HG03139 (cell line): Measurements from ENCODE around the gene PKD2L2.
"Not testable (repeated sequence)": the region's sequence is repeated elsewhere in the genome, so short reads cannot be mapped to it uniquely, and the experiment has no call there.

ENCODE experiments used
- ATAC-seq: cut with Tn5 transposase; IDR thresholded peaks from one replicate; pipeline ENCODE4 v1.9.1; 2021; ENCODE audit not compliant: unreplicated experiment

PKD2L2 gene

DNA sequence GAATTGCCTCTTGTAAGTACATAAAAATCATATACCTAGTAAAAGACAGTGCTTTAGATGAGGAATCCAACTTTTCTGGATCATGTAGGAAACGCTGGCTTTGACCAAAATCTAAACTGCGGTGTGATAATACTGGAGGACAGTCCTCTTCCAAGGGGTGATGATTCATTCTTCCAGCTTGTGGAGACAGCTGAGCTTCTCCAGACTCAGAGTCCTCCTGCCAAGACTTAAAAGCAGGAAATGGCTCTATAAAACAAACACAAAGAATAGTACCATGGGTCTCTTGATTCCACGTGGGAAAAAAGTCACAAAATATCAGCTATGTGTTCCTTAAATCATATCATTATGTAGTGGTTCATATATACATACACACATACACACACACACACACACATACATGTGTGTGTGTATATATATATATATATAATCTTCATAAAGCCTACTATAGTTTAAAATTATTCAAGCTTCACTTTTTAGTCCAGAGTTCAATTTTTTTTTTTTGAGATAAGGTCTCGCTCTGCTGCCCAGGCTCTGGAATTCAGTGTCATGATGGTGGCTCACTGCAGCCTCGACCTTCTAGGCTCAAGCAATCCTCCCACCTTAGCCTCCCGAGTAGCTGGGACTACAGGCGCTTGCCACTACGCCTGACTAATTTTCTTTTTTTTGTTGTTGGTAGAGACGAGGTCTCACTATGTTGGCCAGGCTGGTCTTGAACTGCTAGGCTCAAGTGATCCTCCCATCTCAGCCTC lies 65.0 kb downstream of the PKD2L2 start:
- ATAC-seq: no peak

DNA sequence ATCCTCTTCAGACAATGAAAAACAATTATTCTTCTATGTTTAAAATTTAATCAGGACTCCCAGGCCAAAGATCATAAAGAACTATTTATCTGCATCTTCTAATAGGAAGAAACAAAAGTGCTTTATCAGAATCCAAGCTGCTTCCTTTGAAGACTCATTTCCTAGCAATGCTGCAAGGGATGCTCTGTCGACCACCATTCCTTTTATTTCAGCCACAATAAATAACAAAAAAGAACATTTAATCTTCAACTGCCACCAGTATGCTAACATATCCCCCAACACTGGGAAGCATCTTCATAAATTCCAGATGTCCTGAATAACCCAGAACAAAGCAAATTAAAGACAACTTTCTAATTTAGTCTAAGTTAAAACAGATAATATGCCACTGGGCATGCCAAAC lies 68.7 kb downstream of the PKD2L2 start:
- no peak for ATAC-seq

DNA sequence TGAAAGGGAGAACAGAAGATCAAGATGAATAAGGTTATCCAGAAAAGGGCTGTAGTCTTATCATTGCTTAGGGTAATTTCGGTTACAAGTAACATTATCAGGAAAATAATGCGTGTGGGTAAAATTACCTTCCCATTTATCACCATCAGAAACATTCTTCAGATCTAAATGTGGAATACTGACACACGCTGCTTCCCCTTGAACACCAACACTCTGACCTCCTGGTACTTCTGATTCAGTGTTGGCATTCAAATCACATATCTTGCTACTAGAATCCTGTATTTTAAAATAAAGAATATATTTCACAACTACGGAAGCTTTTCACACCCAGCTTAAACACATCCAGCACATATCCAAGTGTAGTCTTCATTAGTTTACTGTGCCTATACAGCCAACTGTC lies 70.2 kb downstream of the PKD2L2 start:
- no peak for ATAC-seq

DNA sequence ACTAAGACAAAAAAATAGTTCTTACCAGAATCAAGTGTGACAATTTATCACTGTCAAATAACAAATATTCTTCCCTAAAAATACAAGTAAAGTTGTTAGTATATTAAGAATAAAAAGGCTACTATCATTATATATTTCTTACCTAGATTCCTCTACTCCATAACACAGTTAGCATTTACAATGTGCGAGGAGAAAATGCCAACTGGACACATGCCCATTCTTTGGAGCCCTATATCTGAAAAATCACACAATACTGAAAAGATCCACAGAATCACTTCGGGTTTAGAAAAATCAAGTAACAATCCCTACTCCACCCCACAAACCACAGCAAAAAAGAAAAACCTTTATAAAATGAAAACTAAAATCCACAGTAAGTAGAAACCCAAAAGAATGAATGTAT lies 70.9 kb downstream of the PKD2L2 start:
- ATAC-seq: no peak

DNA sequence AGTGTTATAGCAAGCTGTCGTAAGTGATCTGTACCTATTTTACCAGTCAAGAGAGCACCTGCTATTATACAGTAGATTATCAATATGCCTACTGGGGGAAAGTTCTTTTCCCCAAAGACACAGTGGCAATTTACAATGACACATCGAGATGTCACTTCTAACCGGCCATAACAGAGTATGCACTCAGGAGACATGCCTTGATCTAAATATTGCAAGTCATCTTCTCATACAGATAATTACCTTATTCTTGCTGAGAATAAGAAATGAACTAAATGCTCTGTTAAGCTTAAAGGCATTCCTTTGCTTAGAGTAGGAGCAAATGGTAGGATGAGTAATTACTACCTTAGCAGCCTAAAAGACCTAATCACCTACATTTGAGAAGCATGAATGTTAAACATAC lies 71.6 kb downstream of the PKD2L2 start:
- ATAC-seq: no peak

DNA sequence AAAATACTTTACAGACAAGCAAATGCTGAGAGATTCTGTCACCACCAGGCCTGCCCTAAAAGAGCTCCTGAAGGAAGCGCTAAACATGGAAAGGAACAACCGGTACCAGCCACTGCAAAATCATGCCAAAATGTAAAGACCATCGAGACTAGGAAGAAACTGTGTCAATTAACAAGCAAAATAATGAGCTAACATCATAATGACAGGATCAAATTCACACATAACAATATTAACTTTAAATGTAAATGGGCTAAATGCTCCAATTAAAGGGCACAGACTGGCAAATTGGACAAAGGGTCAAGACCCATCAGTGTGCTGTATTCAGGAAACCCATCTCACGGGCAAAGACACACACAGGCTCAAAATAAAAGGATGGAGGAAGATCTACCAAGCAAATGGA lies 81.1 kb downstream of the PKD2L2 start:
- not testable (repeated sequence) for ATAC-seq

DNA sequence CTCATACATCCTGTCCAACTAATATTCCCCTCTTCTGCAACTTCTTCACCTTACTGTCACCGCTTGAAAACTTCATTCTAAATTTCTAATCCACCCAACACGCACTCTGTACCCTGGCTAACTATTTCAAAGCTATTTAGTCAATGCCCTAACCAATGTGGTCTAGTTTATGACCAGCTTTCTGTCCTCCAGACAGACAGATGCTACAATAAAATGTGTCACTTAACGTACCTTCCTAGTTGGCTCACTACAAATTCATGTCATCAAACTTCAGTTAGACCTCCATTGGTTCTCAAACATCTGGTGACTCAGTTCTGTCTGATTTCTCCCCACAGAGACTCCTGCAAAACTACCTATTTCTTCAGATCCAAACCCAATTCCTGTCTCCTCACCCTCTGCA lies 86.0 kb downstream of the PKD2L2 start:
- ATAC-seq: no peak

DNA sequence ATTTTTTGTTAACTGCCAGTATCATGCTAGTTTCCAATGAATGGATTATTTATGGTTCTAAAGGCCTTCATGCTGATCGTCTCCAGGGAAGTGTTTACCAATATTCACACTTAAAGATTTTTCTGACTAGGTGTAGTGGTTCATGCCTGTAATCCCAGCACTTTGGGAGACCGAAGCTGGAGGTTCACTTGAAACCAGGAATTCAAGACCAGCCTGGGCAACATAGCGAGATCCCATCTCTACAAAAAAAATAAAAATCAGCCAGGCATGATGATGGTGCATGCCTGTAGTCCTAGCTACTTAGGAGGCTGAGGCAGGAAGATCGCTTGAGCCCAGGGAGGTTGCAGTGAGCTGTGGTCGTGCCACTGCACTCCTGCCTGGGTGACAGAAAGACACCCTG lies 100.2 kb downstream of the PKD2L2 start:
- no peak for ATAC-seq
